DOHH2 (cell line): ENCODE data around the gene TRRAP.

ENCODE experiments used
- H3F3A ChIP-seq: fragments of 200-600 bp; sonication (generic), shearing (Covaris generic); 2 replicates; pipeline ENCODE4 v1.6.0; 2016; ENCODE audit warnings: antibody characterized with exemption, mild to moderate bottlenecking; ENCODE audit not compliant: control insufficient read depth, insufficient read depth
- H3K27ac ChIP-seq: fragments of 200-600 bp; sonication (generic); 2 replicates; pipeline ENCODE4 v1.5.1; 2014; ENCODE audit warnings: low read depth, mild to moderate bottlenecking, low read length, moderate library complexity
- H3K27me3 ChIP-seq: fragments of 200-600 bp; sonication (generic); 2 replicates; pipeline ENCODE4 v1.6.1; 2014; ENCODE audit warnings: mild to moderate bottlenecking, low read length, mixed read lengths; ENCODE audit not compliant: control insufficient read depth
- H3K36me3 ChIP-seq: fragments of 200-600 bp; sonication (generic); 2 replicates; pipeline ENCODE4 v1.6.1; 2014; ENCODE audit warnings: mild to moderate bottlenecking, low read length, moderate library complexity, mixed read lengths; ENCODE audit not compliant: control insufficient read depth
- H3K4me1 ChIP-seq: fragments of 200-600 bp; sonication (generic); 2 replicates; pipeline ENCODE4 v1.6.1; 2014; ENCODE audit warnings: mild to moderate bottlenecking, low read length, mixed read lengths; ENCODE audit not compliant: control insufficient read depth
- H3K4me2 ChIP-seq: fragments of 200-600 bp; sonication (generic); 2 replicates; pipeline ENCODE4 v1.6.0; 2014; ENCODE audit warnings: mild to moderate bottlenecking, low read length, moderate library complexity
- H3K4me3 ChIP-seq: fragments of 200-600 bp; sonication (generic); 2 replicates; pipeline ENCODE4 v1.5.1; 2014; ENCODE audit warnings: mild to moderate bottlenecking, low read length, mixed read lengths
- H3K79me2 ChIP-seq: fragments of 200-600 bp; sonication (generic); 2 replicates; pipeline ENCODE4 v1.6.1; 2014; ENCODE audit warnings: mild to moderate bottlenecking, low read length, mixed read lengths; ENCODE audit not compliant: control insufficient read depth
- H3K9me2 ChIP-seq: fragments of 200-600 bp; sonication (generic); replicated peaks from 2 replicates; pipeline ENCODE4 v1.6.1; 2014; ENCODE audit warnings: mild to moderate bottlenecking, low read length, mixed read lengths; ENCODE audit not compliant: control insufficient read depth
- H3K9me3 ChIP-seq: fragments of 200-600 bp; sonication (generic); 2 replicates; pipeline ENCODE4 v1.6.1; 2014; ENCODE audit warnings: antibody characterized with exemption, low read length, mixed read lengths; ENCODE audit not compliant: control insufficient read depth, insufficient read depth
- H4K20me1 ChIP-seq: fragments of 200-600 bp; sonication (generic); 2 replicates; pipeline ENCODE4 v1.6.0; 2014; ENCODE audit warnings: low read depth, mild to moderate bottlenecking, antibody characterized with exemption, low read length, moderate library complexity; ENCODE audit not compliant: control insufficient read depth, insufficient read depth
- CTCF ChIP-seq: fragments of 200-600 bp; sonication (generic); IDR thresholded peaks from one replicate; pipeline ENCODE4 v1.5.1; 2014; ENCODE audit warnings: antibody characterized with exemption, mild to moderate bottlenecking, low read depth, low read length; ENCODE audit not compliant: poor library complexity, severe bottlenecking
- EZH2phosphoT487 ChIP-seq: fragments of 200-600 bp; sonication (generic); IDR thresholded peaks from 2 replicates; pipeline ENCODE4 v1.6.1; 2017; ENCODE audit warnings: borderline replicate concordance, mild to moderate bottlenecking, antibody characterized with exemption, low read length, moderate library complexity, mixed read lengths

The TRRAP gene

GRCh38 chr7:99031496-99031895 lies 153.2 kb downstream of the TRRAP start:
- Histone ChIP-seq H3K4me1 (peaks cover 9% of the 10 kb centered on the region), H3K27ac (no peak overlapping the region), H3K4me2 (no peak overlapping the region), H3K4me3 (no peak overlapping the region), H3K36me3 (peaks cover 91% of the 10 kb centered on the region), H3K79me2 (no peaks in the 10 kb centered on the region), H3F3A (no peaks in the 10 kb centered on the region), H3K27me3 (no peaks in the 10 kb centered on the region), H3K9me3 (no peaks in the 10 kb centered on the region), H3K9me2 (no peaks in the 10 kb centered on the region), H4K20me1 (peaks cover under 1% of the 10 kb centered on the region; the same call in 1 of the 2 replicates)
- TF ChIP-seq EZH2phosphoT487 (no peak), CTCF (no peak)

GRCh38 chr7:99032928-99033327 lies 154.6 kb downstream of the TRRAP start:
- Histone ChIP-seq H3K4me3 (no peak overlapping the region), H3K9me2 (no peaks in the 10 kb centered on the region), H3K36me3 (peaks cover 100% of the 10 kb centered on the region), H3K4me2 (no peak overlapping the region), H4K20me1 (peaks cover 5% of the 10 kb centered on the region; the same call in 1 of the 2 replicates), H3K27me3 (no peaks in the 10 kb centered on the region), H3K9me3 (no peaks in the 10 kb centered on the region), H3K4me1 (peaks cover 13% of the 10 kb centered on the region), H3K27ac (no peak overlapping the region), H3K79me2 (no peaks in the 10 kb centered on the region), H3F3A (no peaks in the 10 kb centered on the region)
- TF ChIP-seq EZH2phosphoT487 (no peak), CTCF (no peak)

GRCh38 chr7:99033765-99034164 lies 155.4 kb downstream of the TRRAP start:
- Histone ChIP-seq H3K4me3 (no peak overlapping the region), H3F3A (no peaks in the 10 kb centered on the region), H3K79me2 (no peaks in the 10 kb centered on the region), H3K36me3 (peaks cover 100% of the 10 kb centered on the region), H3K27me3 (no peaks in the 10 kb centered on the region), H4K20me1 (peaks cover 5% of the 10 kb centered on the region; the same call in 1 of the 2 replicates), H3K9me2 (no peaks in the 10 kb centered on the region), H3K4me2 (no peak overlapping the region), H3K4me1 (peaks cover 13% of the 10 kb centered on the region), H3K27ac (no peak overlapping the region), H3K9me3 (no peaks in the 10 kb centered on the region)
- TF ChIP-seq EZH2phosphoT487 = no peak
- TF ChIP-seq CTCF = no peak
